HG03439 (cell line): Measurements from ENCODE around the gene CNTNAP2.
"Not testable (repeated sequence)": the region's sequence is repeated elsewhere in the genome, so short reads cannot be mapped to it uniquely, and the experiment has no call there.

Experiments used
- ATAC-seq: cut with Tn5 transposase; IDR thresholded peaks from one replicate; pipeline ENCODE4 v1.9.1; 2021; ENCODE audit warnings: mild to moderate bottlenecking, moderate library complexity; ENCODE audit not compliant: unreplicated experiment

The CNTNAP2 gene

GRCh38 chr7:147069771-147070170 is 953.2 kb downstream of the CNTNAP2 start:
- no peak for ATAC-seq

- ATAC-seq: no peak
Observed at GRCh38 chr7:147070886-147071285, 954.3 kb downstream of the CNTNAP2 start.

GRCh38 chr7:147071536-147071935 is 954.9 kb downstream of the CNTNAP2 start:
- no peak for ATAC-seq

- no peak for ATAC-seq
Observed at GRCh38 chr7:147078312-147078711, 961.7 kb downstream of the CNTNAP2 start.

GRCh38 chr7:147079083-147079482 is 962.5 kb downstream of the CNTNAP2 start:
- ATAC-seq: no peak

GRCh38 chr7:147079921-147080420 is 963.4 kb downstream of the CNTNAP2 start:
- ATAC-seq: no peak

- no peak for ATAC-seq
Observed at GRCh38 chr7:147081117-147081516, 964.5 kb downstream of the CNTNAP2 start.

- no peak for ATAC-seq
Observed at GRCh38 chr7:147089051-147089461, 972.5 kb downstream of the CNTNAP2 start.

- no peak for ATAC-seq
Observed at GRCh38 chr7:147089608-147090007, 973.0 kb downstream of the CNTNAP2 start.

- no peak for ATAC-seq
Observed at GRCh38 chr7:147096629-147097028, 980.0 kb downstream of the CNTNAP2 start.

GRCh38 chr7:147103224-147103623 is 986.6 kb downstream of the CNTNAP2 start:
- no peak for ATAC-seq

- no peak for ATAC-seq
Observed at GRCh38 chr7:147106746-147107145, 990.1 kb downstream of the CNTNAP2 start.

- ATAC-seq: not testable (repeated sequence)
Observed at GRCh38 chr7:147114525-147114924, 997.9 kb downstream of the CNTNAP2 start.

- no peak for ATAC-seq
Observed at GRCh38 chr7:147136352-147136751, 1019.8 kb downstream of the CNTNAP2 start.

- ATAC-seq: no peak
Observed at GRCh38 chr7:147145194-147145593, 1028.6 kb downstream of the CNTNAP2 start.

- no peak for ATAC-seq
Observed at GRCh38 chr7:147146169-147146568, 1029.6 kb downstream of the CNTNAP2 start.

- no peak for ATAC-seq
Observed at GRCh38 chr7:147151661-147152060, 1035.1 kb downstream of the CNTNAP2 start.

- no peak for ATAC-seq
Observed at GRCh38 chr7:147153571-147153970, 1037.0 kb downstream of the CNTNAP2 start.

- no peak for ATAC-seq
Observed at GRCh38 chr7:147161405-147161804, 1044.8 kb downstream of the CNTNAP2 start.

GRCh38 chr7:147170341-147171012 is 1053.9 kb downstream of the CNTNAP2 start:
- no peak for ATAC-seq

GRCh38 chr7:147171013-147171391 is 1054.4 kb downstream of the CNTNAP2 start:
- no peak for ATAC-seq

GRCh38 chr7:147173883-147174282 is 1057.3 kb downstream of the CNTNAP2 start:
- ATAC-seq: no peak

GRCh38 chr7:147182874-147183273 is 1066.3 kb downstream of the CNTNAP2 start:
- ATAC-seq: no peak
